Neuronal stem cell (in vitro differentiated cells): ENCODE results near the gene VENTX.

Experiments
- DNase-seq: peaks from one replicate; pipeline ENCODE4 v3.0.0-alpha.2; 2013; ENCODE audit warnings: low spot score
- H2AFZ ChIP-seq: one replicate; pipeline ENCODE4 v1.6.1; 2013; ENCODE audit warnings: mild to moderate bottlenecking, low read length, inconsistent platforms
- H2AK5ac ChIP-seq: 2 replicates; pipeline ENCODE4 v1.6.1; 2013; ENCODE audit warnings: low read depth, mild to moderate bottlenecking, inconsistent platforms, low read length, moderate library complexity, mixed read lengths
- H2BK120ac ChIP-seq: 2 replicates; pipeline ENCODE4 v1.6.1; 2013; ENCODE audit warnings: low read depth, mild to moderate bottlenecking, inconsistent platforms, low read length, moderate library complexity, mixed read lengths
- H2BK12ac ChIP-seq: one replicate; pipeline ENCODE4 v1.6.1; 2013; ENCODE audit warnings: low read length, inconsistent platforms
- H2BK15ac ChIP-seq: 2 replicates; pipeline ENCODE4 v1.6.1; 2013; ENCODE audit warnings: mild to moderate bottlenecking, low read length, inconsistent platforms, mixed read lengths
- H2BK5ac ChIP-seq: one replicate; pipeline ENCODE4 v1.6.1; 2013; ENCODE audit warnings: inconsistent platforms, mild to moderate bottlenecking, low read length, moderate library complexity
- H3K14ac ChIP-seq: one replicate; pipeline ENCODE4 v1.6.1; 2013; ENCODE audit warnings: low read length, inconsistent platforms
- H3K18ac ChIP-seq: 2 replicates; pipeline ENCODE4 v1.6.1; 2013; ENCODE audit warnings: low read length, inconsistent platforms
- H3K23ac ChIP-seq: 2 replicates; pipeline ENCODE4 v1.6.1; 2013; ENCODE audit warnings: low read depth, mild to moderate bottlenecking, mixed read lengths, low read length, inconsistent platforms; ENCODE audit not compliant: poor library complexity
- H3K27ac ChIP-seq: replicated peaks from 3 replicates; pipeline ENCODE4 v1.5.1; 2013; ENCODE audit warnings: low read length, inconsistent platforms
- H3K27me3 ChIP-seq, 3 experiments: 2 replicates each; pipeline ENCODE4 v1.6.1; 2013; ENCODE audit warnings: low read length in 3 of 3, mild to moderate bottlenecking in 2 of 3, inconsistent platforms in 1 of 3, low read depth in 1 of 3, mixed read lengths in 1 of 3, moderate library complexity in 1 of 3; ENCODE audit not compliant: control insufficient read depth in 3 of 3, insufficient read depth in 3 of 3
- H3K36me3 ChIP-seq, 2 donors: replicated peaks in 1 of 2; 2 replicates each; pipeline ENCODE4 v1.6.1; 2013; ENCODE audit warnings: low read length in 2 of 2; ENCODE audit not compliant: control insufficient read depth in 2 of 2, insufficient read depth in 2 of 2
- H3K4ac ChIP-seq: 2 replicates; pipeline ENCODE4 v1.6.1; 2013; ENCODE audit warnings: inconsistent platforms, mild to moderate bottlenecking, low read length, moderate library complexity
- H3K4me1 ChIP-seq, 2 donors: 1 replicate in 1 of 2; 2 replicates in 1 of 2; pipeline ENCODE4 v1.6.1; 2013; ENCODE audit warnings: low read length in 2 of 2, low read depth in 1 of 2; ENCODE audit not compliant: control insufficient read depth in 2 of 2, insufficient read depth in 1 of 2
- H3K4me2 ChIP-seq: one replicate; pipeline ENCODE4 v1.6.1; 2013; ENCODE audit warnings: mild to moderate bottlenecking, low read length, inconsistent platforms; ENCODE audit not compliant: insufficient read depth, poor library complexity, severe bottlenecking
- H3K4me3 ChIP-seq, 2 donors: 2 replicates each; pipeline ENCODE4 v1.5.1; 2013; ENCODE audit warnings: low read length in 2 of 2, mild to moderate bottlenecking in 2 of 2, inconsistent platforms in 1 of 2, moderate library complexity in 1 of 2
- H3K79me1 ChIP-seq: one replicate; pipeline ENCODE4 v1.6.1; 2013; ENCODE audit warnings: low read depth, mild to moderate bottlenecking, inconsistent platforms, low read length, moderate library complexity
- H3K9ac ChIP-seq: one replicate; pipeline ENCODE4 v1.6.1; 2013; ENCODE audit warnings: mild to moderate bottlenecking, low read depth, low read length, inconsistent platforms; ENCODE audit not compliant: poor library complexity
- H3K9me3 ChIP-seq, 2 donors: replicated peaks in 1 of 2; 2 replicates each; pipeline versions ENCODE3 to v1.6.1; 2013; ENCODE audit warnings: low read length in 2 of 2, mild to moderate bottlenecking in 2 of 2, inconsistent platforms in 1 of 2, low read depth in 1 of 2, mixed read lengths in 1 of 2, moderate library complexity in 1 of 2; ENCODE audit not compliant: control insufficient read depth in 2 of 2, insufficient read depth in 1 of 2
- H4K8ac ChIP-seq: one replicate; pipeline ENCODE4 v1.6.1; 2013; ENCODE audit warnings: low read depth, mild to moderate bottlenecking, inconsistent platforms, low read length, moderate library complexity
- H4K91ac ChIP-seq: one replicate; pipeline ENCODE4 v1.6.1; 2013; ENCODE audit warnings: low read length, low read depth, mild to moderate bottlenecking, inconsistent platforms; ENCODE audit not compliant: poor library complexity
- WGBS, 2 donors: extraction: QIAGEN DNeasy Blood & Tissue Kit; methylation state at CpG; one replicate each; pipeline ENCODE4 v1.1.7; 2013; ENCODE audit warnings: missing lambda C conversion rate in 2 of 2, mixed read lengths in 1 of 2; ENCODE audit not compliant: insufficient read length in 2 of 2, insufficient replicate concordance in 1 of 2; ENCODE audit errors: extremely low coverage in 2 of 2; 5-methylcytosine and 5-hydroxymethylcytosine counted together

Gene VENTX

DNA sequence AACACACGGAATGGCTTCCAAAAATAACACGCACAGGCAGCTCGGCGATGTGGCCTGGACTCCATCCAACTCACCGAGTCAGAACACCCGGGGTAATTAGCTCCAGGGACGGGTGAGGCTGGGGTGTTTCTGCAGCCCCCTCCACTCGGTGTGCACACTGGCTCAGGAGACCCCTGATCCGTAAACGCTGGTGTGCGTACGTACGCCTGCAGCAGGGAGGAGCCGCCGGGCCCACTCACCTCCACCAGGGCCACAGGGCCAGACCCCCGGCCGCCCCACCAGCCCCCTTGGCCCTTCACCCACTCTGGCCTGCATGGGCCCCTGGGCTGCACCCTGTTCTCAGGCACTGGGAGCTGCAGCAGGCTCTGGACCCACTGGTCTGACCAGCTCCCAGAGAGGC is 30.0 kb upstream of the VENTX start:
- H2BK5ac ChIP-seq: no peak overlapping the region
- H2AK5ac ChIP-seq: peak overlapping the region; percentile 56
- no peak for DNase-seq
- no CpG with 5 or more reads among the region's 17 CpGs for WGBS, 2 donors
- no peak overlapping the region for H4K91ac ChIP-seq
- H3K9ac ChIP-seq: no peak overlapping the region
- no peak overlapping the region for H3K27ac ChIP-seq
- H2BK120ac ChIP-seq: no peak overlapping the region
- H3K23ac ChIP-seq: peak overlapping the region; percentile 55
- no peak overlapping the region for H2BK15ac ChIP-seq
- peaks cover 1% of the 10 kb centered on the region for H3K79me1 ChIP-seq
- peaks cover 0 to 7% of the 10 kb centered on the region in 2 donors for H3K36me3 ChIP-seq
- peak overlapping the region; percentile 57 for H3K18ac ChIP-seq
- H3K14ac ChIP-seq: no peak overlapping the region
- H2AFZ ChIP-seq: no peak overlapping the region
- H4K8ac ChIP-seq: no peak overlapping the region
- no peak overlapping the region for H2BK12ac ChIP-seq
- H3K4me2 ChIP-seq: no peak overlapping the region
- no peak overlapping the region for H3K4ac ChIP-seq
- H3K4me1 ChIP-seq: no peaks in the 10 kb centered on the region
- no peaks in the 10 kb centered on the region for H3K27me3 ChIP-seq
- H3K9me3 ChIP-seq: peaks cover 0 to 5% of the 10 kb centered on the region in 2 donors
- no peak overlapping the region for H3K4me3 ChIP-seq

DNA sequence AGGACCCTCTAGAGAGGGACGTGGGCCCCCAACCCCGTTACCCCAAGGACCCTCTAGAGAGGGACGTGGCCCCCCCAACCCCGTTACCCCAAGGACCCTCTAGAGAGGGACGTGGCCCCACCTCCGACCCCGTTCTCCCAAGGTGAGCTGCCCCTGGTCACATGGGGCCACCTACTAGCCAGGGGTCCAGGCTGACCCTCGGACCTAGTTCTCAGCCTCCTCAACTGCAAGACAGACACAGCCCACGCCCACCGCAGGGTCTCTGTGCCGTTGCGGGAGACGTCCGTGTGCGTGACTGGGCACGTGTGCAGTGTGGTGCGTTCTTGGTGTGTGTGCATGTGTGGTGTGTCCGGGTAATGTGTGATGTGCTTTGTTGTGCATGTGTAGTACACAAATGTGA is 29.2 kb upstream of the VENTX start:
- H2BK5ac ChIP-seq: no peak overlapping the region
- H3K9ac ChIP-seq: no peak overlapping the region
- no peak overlapping the region for H3K18ac ChIP-seq
- no peaks in the 10 kb centered on the region for H3K4me1 ChIP-seq
- no peak for DNase-seq
- no peak overlapping the region for H3K27ac ChIP-seq
- H2AFZ ChIP-seq: no peak overlapping the region
- peak overlapping the region; percentile 77 for H3K14ac ChIP-seq
- peaks cover 0 to 3% (median 0%) of the 10 kb centered on the region in 3 experiments for H3K27me3 ChIP-seq
- no peak overlapping the region for H2AK5ac ChIP-seq
- no peak overlapping the region for H2BK120ac ChIP-seq
- H3K4ac ChIP-seq: no peak overlapping the region
- H3K4me3 ChIP-seq: peak overlapping the region in 1 of 2 donors; percentile 66
- whole genome bisulfite sequencing, 2 donors: no CpG with 5 or more reads among the region's 18 CpGs
- H3K79me1 ChIP-seq: peaks cover 1% of the 10 kb centered on the region
- H4K8ac ChIP-seq: peak overlapping the region; percentile 29
- H3K36me3 ChIP-seq: peaks cover 0 to 7% of the 10 kb centered on the region in 2 donors
- peaks cover 0 to 5% of the 10 kb centered on the region in 2 donors for H3K9me3 ChIP-seq
- peak overlapping the region; percentile 90 for H3K23ac ChIP-seq
- H4K91ac ChIP-seq: peak overlapping the region; percentile 61
- H2BK12ac ChIP-seq: peak overlapping the region; percentile 65
- H3K4me2 ChIP-seq: no peak overlapping the region
- no peak overlapping the region for H2BK15ac ChIP-seq

DNA sequence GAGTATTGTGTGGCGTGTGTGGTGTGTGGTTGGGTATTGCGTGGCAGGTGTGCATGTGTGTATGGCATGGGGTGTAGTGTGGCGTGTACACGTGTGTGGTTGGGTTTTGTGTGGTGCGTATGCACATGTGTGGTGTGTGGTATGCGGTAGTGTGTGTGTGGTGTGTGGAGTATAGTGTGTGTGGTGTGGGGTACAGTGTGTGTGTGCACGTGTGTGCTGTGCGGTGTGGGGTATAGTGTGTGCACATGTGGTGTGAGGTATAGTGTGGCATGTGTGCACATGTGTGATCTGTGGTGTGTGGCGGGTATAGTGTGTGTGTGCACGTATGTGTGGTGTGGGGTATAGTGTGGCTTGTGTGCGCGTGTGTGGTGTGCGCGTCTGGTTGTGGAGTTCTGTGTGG is 28.5 kb upstream of the VENTX start:
- no peak overlapping the region for H2BK120ac ChIP-seq
- H3K79me1 ChIP-seq: peaks cover 1% of the 10 kb centered on the region
- peak overlapping the region; percentile 61 for H4K91ac ChIP-seq
- peak overlapping the region; percentile 90 for H3K23ac ChIP-seq
- H3K18ac ChIP-seq: peak overlapping the region; percentile 1
- peak overlapping the region in 1 of 2 donors; percentile 66 for H3K4me3 ChIP-seq
- peak overlapping the region; percentile 54 for H3K9ac ChIP-seq
- no peak overlapping the region for H3K27ac ChIP-seq
- no peak overlapping the region for H3K4me2 ChIP-seq
- peak overlapping the region; percentile 4 for H3K4ac ChIP-seq
- no peak overlapping the region for H4K8ac ChIP-seq
- no peak overlapping the region for H2BK15ac ChIP-seq
- H2AK5ac ChIP-seq: peak overlapping the region; percentile 74
- peaks cover 0 to 5% of the 10 kb centered on the region in 2 donors for H3K9me3 ChIP-seq
- H3K14ac ChIP-seq: peak overlapping the region; percentile 98
- H2BK12ac ChIP-seq: peak overlapping the region; percentile 12
- H3K36me3 ChIP-seq: peaks cover 0 to 7% of the 10 kb centered on the region in 2 donors
- whole genome bisulfite sequencing, 2 donors: 100% methylated on average over 1 to 5 of the region's 14 CpGs
- no peak overlapping the region for H2BK5ac ChIP-seq
- peaks cover 0 to 3% (median 0%) of the 10 kb centered on the region in 3 experiments for H3K27me3 ChIP-seq
- H2AFZ ChIP-seq: no peak overlapping the region
- DNase-seq: no peak
- no peaks in the 10 kb centered on the region for H3K4me1 ChIP-seq

DNA sequence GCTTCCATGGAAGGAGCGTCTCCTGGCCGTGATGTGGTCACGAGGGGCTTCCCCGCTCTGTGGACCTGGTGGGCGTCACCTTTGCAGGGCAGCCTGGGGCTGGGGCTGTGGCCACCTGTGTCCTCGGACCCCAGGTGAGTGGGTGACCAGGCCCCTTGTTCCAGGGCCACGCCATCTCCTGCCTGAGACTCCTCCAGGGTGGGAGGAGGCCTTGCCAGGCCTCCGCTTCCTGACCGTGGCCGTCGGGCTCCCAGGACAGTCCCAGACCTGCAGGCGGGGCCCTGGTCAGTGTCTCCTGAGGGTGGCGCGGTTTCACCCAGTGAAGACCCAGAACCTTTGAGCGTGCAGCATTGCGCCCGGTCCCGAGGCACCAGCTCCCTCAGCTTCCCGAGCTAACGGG is 28.0 kb upstream of the VENTX start:
- DNase-seq: no peak
- Histone ChIP-seq H3K27ac (no peak overlapping the region), H3K4me3 (peak overlapping the region in 1 of 2 donors; percentile 66), H2AFZ (no peak overlapping the region), H2BK120ac (no peak overlapping the region), H3K18ac (peak overlapping the region; percentile 35), H4K91ac (no peak overlapping the region), H3K9me3 (peaks cover 0 to 5% of the 10 kb centered on the region in 2 donors), H3K36me3 (peaks cover 0 to 7% of the 10 kb centered on the region in 2 donors), H2BK12ac (peak overlapping the region; percentile 66), H2BK15ac (no peak overlapping the region), H3K9ac (peak overlapping the region; percentile 54), H3K79me1 (peaks cover 1% of the 10 kb centered on the region), H3K4ac (no peak overlapping the region), H3K4me2 (no peak overlapping the region), H3K27me3 (peaks cover 0 to 3% (median 0%) of the 10 kb centered on the region in 3 experiments), H4K8ac (no peak overlapping the region), H3K23ac (peak overlapping the region; percentile 90), H2BK5ac (no peak overlapping the region), H3K14ac (peak overlapping the region; percentile 98), H3K4me1 (no peaks in the 10 kb centered on the region), H2AK5ac (peak overlapping the region; percentile 74)
- WGBS, 2 donors: no CpG with 5 or more reads among the region's 20 CpGs
